Medulla oblongata (tissue), 1 donor: ENCODE results near the gene ATF3.
"Not testable (repeated sequence)": the region's sequence is repeated elsewhere in the genome, so short reads cannot be mapped to it uniquely, and the experiment has no call there.

Source experiments
- DNase-seq: peaks from one replicate; pipeline ENCODE4 v3.0.0-alpha.2; 2015; ENCODE audit errors: extremely low spot score

Gene ATF3

GRCh38 chr1:212651521-212651920 is 43.0 kb downstream of the ATF3 start:
- no peak for DNase-seq

DNA sequence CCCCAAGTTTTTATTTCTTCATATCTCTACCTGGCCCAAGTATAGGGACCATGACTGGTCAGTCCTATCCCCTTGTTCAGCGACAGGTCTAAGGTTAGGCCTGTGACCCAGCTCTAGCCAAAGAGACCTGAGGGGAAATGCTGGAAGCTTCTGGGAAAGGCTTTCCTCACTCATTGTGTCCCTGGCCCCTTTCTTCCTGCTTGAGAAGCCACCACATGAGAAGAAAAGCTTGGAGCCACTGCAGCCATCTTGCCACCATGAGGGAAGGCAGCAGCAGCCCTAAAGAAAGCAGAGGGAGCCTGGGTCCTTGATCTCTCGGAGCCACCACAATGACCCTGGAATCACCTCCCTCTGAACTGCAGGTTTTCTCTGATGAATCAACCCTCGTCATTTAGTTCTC is 43.4 kb downstream of the ATF3 start:
- no peak for DNase-seq

DNA sequence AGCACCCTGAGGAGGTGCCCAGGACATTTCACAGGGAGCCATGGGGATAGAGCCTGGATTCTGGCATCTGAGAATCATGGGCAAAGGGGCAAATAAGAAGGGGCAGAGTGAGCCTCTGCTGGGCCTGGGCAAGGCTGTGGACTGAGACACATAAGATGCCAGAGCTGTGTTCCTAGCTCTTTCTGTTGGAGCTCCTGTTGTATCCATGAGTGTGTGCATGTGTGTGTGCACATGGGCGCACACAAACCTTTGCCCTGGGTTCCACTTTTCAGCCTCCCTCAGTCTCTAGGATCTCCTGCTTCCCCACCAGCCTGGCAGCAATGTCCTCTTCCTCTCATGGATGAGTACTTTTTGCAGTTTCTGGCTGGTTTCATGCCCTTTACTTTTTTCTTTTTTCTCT is 44.0 kb downstream of the ATF3 start:
- no peak for DNase-seq

DNA sequence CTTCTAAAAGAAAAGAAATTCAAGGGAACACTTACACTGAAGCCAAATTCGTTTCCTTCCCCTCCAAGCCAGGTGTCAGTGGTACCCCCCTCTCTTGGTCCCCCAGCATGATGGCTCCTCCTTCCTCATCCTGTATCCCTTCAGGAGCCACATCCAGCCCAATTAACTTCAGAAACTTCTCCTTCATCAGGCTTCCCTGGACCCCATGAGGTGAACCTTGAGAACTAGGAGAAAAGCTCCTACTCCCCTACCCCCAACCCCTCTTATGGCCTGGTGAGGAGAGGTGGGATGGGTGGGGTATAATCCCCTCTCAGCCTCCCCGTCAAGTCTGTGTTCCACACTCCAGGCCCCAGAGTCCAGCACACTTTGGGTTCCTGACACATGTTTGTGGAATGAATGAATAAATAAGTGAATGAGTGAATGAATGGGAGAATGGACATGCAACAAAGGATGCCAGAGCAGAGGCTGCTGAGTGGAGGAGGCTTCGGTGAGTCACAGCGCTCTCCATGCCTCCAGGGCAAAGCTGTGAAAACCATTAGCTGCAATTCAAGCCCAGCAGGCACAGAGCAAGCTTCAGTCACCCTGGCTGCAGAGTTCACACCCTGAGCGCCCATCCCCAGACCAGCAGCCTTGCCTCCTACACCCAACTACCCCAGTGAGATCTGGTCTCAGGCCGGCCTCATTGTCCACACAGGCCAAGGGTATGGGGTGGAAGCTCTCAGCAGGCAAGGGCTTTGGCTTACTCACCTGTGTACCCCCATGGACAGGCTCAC is 47.3 kb downstream of the ATF3 start:
- DNase-seq = no peak

DNA sequence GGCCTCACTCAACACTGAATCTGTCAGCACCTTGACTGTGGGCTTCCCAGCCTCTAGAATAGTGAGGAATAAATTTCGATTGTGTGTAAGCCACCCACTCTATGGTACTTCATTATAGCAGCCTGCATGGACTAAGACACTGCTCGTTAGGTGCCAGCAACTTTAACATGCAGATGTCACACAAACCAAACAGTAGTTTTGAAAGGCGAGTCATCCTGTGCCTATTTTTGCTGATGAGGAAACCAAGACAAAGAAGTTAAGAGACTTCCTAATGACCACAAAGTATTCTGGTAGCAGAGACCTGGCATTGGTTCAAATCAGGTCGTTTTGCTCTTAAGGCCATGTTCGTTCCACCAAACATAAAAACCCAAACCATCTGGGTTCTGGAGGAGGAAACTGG is 48.2 kb downstream of the ATF3 start:
- DNase-seq = no peak

- DNase-seq = not testable (repeated sequence)
Measured at GRCh38 chr1:212658250-212658649, 49.7 kb downstream of the ATF3 start.

DNA sequence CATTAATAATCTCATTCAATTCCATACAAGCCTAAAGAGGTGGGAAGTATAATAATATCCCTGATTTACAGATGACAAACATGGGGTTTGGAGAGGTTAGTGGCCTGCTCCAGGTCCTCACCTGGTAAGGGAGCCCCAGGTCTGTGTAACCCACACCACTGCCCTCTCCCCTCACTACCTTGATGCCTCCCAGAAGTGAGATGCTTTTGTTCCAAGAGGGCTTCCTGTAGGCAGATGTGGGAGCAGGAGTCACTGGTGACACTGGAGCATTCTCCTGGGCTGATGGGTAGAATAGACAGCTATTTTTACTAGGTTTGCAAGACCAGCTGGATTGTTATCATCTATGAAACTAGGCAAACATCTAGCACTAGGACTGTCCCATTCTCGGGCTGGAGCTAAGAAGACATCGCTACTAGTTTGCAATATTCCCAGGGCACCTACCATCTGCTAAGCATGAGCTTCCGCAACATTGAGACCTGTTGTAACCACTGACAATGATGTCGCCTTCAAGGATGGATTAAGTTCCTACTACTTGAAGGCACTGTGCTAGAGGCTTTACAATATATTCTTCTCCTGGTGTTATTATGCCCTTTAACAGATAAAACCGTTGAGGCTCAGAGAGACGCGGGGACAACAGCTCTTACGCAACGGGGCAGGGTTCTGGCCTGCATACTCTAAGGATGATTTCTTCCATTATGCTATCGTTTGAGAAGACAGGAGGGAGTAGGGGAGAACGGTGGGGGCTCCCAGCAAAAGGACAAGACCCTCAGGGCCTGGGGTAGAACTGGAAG is 56.0 kb downstream of the ATF3 start:
- no peak for DNase-seq

DNA sequence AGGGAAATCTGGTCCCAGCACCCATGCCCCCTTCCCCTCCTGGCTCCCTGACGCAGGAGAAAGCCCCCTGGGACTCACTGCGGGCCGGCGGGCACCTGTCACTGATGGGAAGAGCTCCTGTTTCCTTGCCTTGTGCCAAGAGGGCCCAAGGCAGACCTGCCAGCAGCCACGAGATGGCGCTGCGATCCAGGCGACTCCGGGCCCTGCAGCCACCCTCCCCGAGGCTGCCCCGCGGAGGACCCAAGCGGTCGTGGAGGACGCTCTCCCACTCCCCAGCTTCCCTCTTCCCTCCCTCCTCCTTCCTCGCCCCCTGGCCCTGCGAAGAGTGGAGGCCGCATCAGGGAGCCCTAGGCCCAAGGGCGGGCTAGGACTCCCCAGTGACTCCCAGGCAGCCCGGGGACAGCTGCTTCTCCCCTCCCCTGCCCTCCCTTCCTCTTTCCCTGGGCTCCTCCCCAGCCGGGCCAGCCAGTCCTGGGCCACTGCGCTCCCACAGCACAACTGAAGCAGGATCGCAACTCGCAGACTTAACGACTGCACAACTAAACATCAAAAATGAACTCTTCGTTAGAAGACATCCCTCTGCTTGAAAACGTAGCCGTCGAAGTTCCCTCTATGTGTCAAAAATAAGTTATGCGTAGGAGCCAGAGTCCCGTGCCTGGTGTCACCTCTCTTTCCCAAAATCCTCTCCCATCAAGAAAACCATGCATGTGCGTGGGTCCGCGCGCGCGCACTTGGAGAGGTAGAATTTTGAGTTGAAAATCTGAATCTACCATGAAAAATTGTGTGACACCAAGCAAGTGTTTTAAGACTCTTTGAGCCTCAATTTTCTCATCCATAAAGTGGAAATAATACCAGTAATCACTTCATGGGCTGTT is 56.9 kb downstream of the ATF3 start:
- DNase-seq = peak; percentile 88

DNA sequence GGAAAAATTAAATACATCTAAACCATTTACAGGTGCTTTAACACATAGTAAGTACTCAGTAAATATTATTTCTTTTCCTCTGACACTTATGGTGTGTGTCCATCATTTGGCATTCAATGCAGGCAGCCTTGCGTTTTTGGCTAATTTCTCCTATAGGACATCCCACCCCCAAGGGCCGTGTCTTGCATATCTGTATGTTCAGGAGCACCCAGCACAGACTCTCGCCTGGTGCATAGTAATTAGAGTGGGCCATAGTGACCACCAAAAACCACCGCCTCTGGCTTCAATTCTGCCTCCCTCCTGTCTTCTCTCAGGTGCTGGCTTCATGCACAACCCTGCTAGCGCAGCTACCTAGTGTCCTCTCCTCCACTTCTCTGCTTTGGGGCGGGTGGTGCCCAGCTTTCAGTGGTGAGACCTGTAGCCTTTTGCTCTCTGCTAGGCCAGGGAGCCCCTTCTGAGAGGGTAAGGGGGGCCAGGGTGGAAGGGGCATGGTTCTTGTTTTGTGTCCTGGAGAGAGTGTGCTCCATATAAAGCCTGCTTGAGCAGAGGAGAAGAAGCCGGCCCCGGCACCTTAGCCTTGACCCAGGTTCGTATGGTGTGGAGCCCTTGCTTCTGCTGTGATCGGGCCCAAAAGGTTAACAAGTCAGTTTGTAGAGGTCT is 57.7 kb downstream of the ATF3 start:
- no peak for DNase-seq

DNA sequence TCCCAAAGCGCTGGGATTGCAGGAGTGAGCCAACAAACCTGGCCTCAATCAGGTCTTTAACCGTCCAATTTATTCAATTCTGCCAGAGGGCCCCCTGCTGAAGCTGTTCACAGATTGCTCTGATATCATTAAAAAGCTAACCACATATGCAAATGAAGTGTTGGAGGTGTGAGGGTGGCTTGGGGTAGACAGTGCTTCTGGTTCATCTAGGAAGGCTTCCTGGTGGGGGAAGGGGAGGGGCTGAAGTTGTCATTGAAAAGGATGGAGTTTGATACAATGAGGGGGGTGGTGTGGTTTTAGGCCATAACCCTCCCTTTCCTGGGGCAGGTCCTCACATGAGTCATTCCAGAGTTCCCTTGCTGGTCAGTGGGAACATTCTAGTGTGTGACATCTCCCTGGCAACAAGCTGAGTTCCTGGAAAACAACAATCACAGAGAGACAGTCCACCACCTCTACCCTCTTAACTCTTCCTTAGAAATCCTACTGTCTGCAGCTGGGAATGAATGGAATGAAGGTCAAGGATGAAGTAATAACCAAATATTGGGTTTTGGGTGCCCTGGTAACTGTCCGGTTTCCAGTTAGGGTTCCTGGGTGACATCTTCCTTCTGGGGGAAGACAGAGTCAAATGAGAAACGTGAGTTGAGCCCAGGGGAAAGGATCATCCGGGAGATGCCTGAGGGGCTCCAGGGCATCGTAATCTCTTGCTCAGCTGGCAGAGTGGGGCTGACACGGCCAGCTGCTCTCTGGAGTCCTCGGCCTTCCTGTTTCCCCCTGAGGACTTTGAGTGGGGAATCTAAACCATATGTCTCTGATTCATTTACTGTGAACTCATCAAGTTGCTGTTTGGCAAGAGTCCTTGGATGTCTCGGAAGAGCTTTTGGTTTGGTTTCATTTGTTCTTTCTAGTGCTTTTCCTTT is 58.9 kb downstream of the ATF3 start:
- DNase-seq = peak; percentile 32

DNA sequence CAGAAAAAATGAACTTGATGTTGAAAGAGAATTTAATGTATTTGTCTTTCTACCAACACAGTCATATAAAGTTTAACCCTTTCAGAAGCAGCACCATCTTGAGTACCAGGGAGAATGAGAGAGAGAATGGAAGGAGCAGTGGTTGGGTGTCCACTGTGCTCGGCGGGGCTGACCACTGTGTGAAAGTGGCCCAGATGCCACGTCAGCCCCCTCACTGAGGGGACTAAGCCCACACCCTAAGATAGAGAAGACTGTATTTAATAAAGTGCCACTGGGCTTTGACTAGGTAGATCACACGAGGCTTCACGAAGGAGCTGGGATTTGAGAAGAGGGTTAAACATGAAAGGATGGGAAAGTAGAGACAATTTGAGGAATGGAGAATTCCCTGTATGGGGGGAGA is 59.9 kb downstream of the ATF3 start:
- no peak for DNase-seq

- DNase-seq = no peak
Measured at GRCh38 chr1:212669102-212669501, 60.5 kb downstream of the ATF3 start.

GRCh38 chr1:212669600-212669999 is 61.0 kb downstream of the ATF3 start:
- no peak for DNase-seq

DNA sequence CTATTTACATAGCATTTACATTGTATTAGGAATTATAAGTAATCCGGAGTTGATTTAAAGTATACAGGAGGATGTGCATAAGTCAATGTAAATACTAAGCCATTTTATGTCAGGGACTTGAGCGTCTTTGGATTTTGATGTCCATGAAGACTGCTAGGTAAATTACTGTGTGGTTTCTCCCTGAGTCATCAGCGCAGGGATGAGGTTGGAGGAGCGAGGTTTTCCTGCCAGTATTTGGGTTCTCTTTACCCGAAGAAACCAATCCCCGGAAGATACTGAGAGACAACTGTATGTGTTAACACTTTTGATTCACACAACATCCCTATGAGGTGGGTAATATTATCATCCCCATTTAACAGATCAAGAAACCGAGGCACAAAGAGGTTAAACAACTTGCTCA is 61.7 kb downstream of the ATF3 start:
- DNase-seq = no peak
